Fibroblast of pulmonary artery (primary cell): Measurements from ENCODE around the gene NFATC1.

ENCODE experiments used
- DNase-seq: peaks from one replicate; pipeline ENCODE4 v3.0.0-alpha.2; 2010; ENCODE audit warnings: low read depth
- H3K4me3 ChIP-seq: replicated peaks from 2 replicates; pipeline ENCODE4 v1.5.1; 2011; ENCODE audit warnings: low read depth, mild to moderate bottlenecking, control low read depth, low read length, moderate library complexity
- TF ChIP-seq, protein P1 (sequence below): IDR thresholded peaks from 2 replicates; pipeline ENCODE4 v1.5.1; 2011; ENCODE audit warnings: mild to moderate bottlenecking, control low read depth, low read length, inconsistent platforms; ENCODE audit errors: missing control alignments

Gene NFATC1

GRCh38 chr18:79367989-79368388 lies 27.7 kb upstream of the NFATC1 start:
- TF ChIP-seq, protein P1, sequence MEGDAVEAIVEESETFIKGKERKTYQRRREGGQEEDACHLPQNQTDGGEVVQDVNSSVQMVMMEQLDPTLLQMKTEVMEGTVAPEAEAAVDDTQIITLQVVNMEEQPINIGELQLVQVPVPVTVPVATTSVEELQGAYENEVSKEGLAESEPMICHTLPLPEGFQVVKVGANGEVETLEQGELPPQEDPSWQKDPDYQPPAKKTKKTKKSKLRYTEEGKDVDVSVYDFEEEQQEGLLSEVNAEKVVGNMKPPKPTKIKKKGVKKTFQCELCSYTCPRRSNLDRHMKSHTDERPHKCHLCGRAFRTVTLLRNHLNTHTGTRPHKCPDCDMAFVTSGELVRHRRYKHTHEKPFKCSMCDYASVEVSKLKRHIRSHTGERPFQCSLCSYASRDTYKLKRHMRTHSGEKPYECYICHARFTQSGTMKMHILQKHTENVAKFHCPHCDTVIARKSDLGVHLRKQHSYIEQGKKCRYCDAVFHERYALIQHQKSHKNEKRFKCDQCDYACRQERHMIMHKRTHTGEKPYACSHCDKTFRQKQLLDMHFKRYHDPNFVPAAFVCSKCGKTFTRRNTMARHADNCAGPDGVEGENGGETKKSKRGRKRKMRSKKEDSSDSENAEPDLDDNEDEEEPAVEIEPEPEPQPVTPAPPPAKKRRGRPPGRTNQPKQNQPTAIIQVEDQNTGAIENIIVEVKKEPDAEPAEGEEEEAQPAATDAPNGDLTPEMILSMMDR: no peak
- no peak for DNase-seq
- H3K4me3 ChIP-seq: no peak overlapping the region

GRCh38 chr18:79368681-79369080 lies 27.0 kb upstream of the NFATC1 start:
- TF ChIP-seq, protein P1: no peak
- DNase-seq: no peak
- H3K4me3 ChIP-seq: no peak overlapping the region

DNA sequence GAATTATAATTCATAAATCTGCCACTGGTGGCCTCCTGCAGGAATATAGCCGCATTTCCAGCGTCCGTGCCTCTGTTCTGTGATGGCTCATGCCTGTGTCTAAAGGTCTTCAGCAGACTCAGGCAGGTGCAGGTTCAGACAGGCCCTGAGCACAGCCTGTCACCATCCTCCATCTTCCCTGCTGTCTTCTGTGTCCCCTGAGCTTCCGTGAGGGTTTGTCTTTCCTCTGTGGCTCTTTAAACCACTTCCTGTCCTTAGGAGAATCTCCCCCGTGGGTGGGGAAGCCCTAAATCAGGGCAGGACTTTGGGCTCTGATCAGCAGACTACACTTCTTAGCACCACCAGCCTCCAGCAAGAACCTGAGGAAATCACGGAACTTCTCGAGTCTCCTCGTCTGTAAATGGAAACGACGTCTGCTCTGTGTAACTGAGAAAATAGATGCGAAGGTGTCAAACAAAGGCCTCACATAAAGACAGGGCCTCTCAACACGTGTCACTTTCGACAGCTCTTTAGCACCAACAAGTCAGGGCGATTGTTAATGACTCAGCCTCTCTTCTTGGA lies 24.1 kb upstream of the NFATC1 start:
- no peak overlapping the region for H3K4me3 ChIP-seq
- DNase-seq: no peak
- TF ChIP-seq, protein P1: no peak

- no peak overlapping the region for H3K4me3 ChIP-seq
- TF ChIP-seq, protein P1: no peak
- no peak for DNase-seq
Measured at GRCh38 chr18:79372461-79372860, 23.3 kb upstream of the NFATC1 start.

- H3K4me3 ChIP-seq: no peak overlapping the region
- TF ChIP-seq, protein P1: no peak
- no peak for DNase-seq
Measured at GRCh38 chr18:79372991-79373390, 22.7 kb upstream of the NFATC1 start.

GRCh38 chr18:79373736-79374135 lies 22.0 kb upstream of the NFATC1 start:
- TF ChIP-seq, protein P1: no peak
- no peak for DNase-seq
- no peak overlapping the region for H3K4me3 ChIP-seq

DNA sequence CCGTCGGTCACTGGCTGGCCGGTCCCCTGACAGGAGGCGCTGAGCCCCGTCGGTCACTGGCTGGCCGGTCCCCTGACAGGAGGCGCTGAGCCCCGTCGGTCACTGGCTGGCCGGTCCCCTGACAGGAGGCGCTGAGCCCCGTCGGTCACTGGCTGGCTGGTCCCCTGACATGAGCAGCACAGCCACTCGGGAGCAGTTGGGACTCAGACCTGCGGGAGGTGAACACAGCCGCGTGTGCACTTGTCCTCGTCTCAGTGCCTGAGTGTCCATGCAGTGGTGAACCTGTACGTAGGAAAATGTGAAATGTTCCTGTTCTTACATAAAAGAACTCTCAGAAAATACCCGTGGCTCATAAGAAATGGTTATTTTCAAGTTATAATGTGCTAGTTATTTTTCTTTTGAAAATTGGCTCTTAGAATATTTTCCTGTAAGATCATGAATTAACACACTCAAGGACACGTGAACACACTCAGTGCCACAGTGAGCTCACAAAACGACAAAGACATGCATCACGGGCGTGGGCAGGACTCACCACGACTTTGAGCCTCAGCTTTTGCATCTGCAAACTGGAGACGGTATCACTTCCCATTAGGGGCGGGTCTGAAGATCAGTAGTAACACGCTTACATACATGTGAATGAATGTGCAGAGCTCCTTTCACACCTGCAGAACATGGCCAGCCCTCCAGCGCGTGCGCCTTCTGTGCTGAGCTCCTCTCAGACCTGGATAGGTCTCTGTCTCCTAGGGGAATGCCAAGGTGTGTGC lies 21.1 kb upstream of the NFATC1 start:
- TF ChIP-seq, protein P1: no peak
- no peak overlapping the region for H3K4me3 ChIP-seq
- no peak for DNase-seq
